HEK293 (cell line): ENCODE measurements around the gene PERM1.

Source experiments
- CTCF ChIA-PET: fragments of 350-600 bp; formaldehyde crosslinking; extraction: SDS; loops from one replicate; lab custom pipeline; 2021; ENCODE audit warnings: antibody characterized with exemption; lab: Yijun Ruan, JAX
- POLR2A ChIA-PET: fragments of 300-600 bp; formaldehyde crosslinking; extraction: SDS; loops from one replicate; lab custom pipeline; 2020; ENCODE audit warnings: antibody characterized with exemption, inconsistent platforms; lab: Yijun Ruan, JAX
- H3K27ac ChIP-seq: fragments of 200-500 bp; sonication (Bioruptor generic); 2 replicates; pipeline ENCODE4 v1.5.1; 2014; ENCODE audit warnings: low read depth, low read length, control low read depth, inconsistent platforms; ENCODE audit errors: extremely low read depth
- H3K36me3 ChIP-seq, 2 experiments: fragments of 200-500 bp in 1 of 2; sonication (Bioruptor generic) in 1 of 2; 1 replicate in 1 of 2; 2 replicates in 1 of 2; pipeline ENCODE4 v1.5.1; 2014 to 2017; ENCODE audit warnings: inconsistent platforms in 2 of 2, low read length in 2 of 2; ENCODE audit not compliant: control insufficient read depth in 2 of 2, insufficient read depth in 1 of 2
- H3K4me1 ChIP-seq: fragments of 200-500 bp; sonication (Bioruptor generic); 2 replicates; pipeline ENCODE4 v1.5.1; 2014; ENCODE audit warnings: mild to moderate bottlenecking, low read length, inconsistent platforms; ENCODE audit not compliant: control insufficient read depth, insufficient read depth
- H3K4me3 ChIP-seq: 2 replicates; pipeline ENCODE4 v1.5.1; 2011; ENCODE audit warnings: low read depth, mild to moderate bottlenecking, control low read depth, low read length, moderate library complexity
- H3K9me3 ChIP-seq: fragments of 200-500 bp; sonication (Bioruptor generic); 2 replicates; pipeline ENCODE4 v1.5.1; 2014; ENCODE audit warnings: low read depth, low read length, inconsistent platforms; ENCODE audit not compliant: control insufficient read depth, insufficient read depth
- EGR2 ChIP-seq: fragments of 450-650 bp; formaldehyde crosslinking; IDR thresholded peaks from 2 replicates; pipeline ENCODE4 v1.5.1; 2016; ENCODE audit warnings: low read depth, missing biosample characterization, missing genetic modification characterization
- HOXA7 ChIP-seq: sonication (generic); formaldehyde crosslinking; IDR thresholded peaks from 2 replicates; pipeline ENCODE4 v1.8.1; 2022; ENCODE audit warnings: missing genetic modification reagents, borderline replicate concordance
- KLF16 ChIP-seq: fragments of 450-650 bp; formaldehyde crosslinking; IDR thresholded peaks from 2 replicates; pipeline ENCODE4 v1.5.1; 2017; ENCODE audit warnings: missing biosample characterization, missing genetic modification characterization
- KLF17 ChIP-seq: fragments of 450-650 bp; formaldehyde crosslinking; IDR thresholded peaks from 2 replicates; pipeline ENCODE4 v1.5.1; 2016; ENCODE audit warnings: missing biosample characterization, missing genetic modification characterization
- KLF8 ChIP-seq: fragments of 450-650 bp; formaldehyde crosslinking; IDR thresholded peaks from 2 replicates; pipeline ENCODE4 v1.5.1; 2016; ENCODE audit warnings: missing biosample characterization, missing genetic modification characterization
- MZF1 ChIP-seq: fragments of 450-650 bp; formaldehyde crosslinking; IDR thresholded peaks from 2 replicates; pipeline ENCODE4 v1.5.1; 2017; ENCODE audit warnings: missing biosample characterization, missing genetic modification characterization, borderline replicate concordance
- OVOL3 ChIP-seq: fragments of 450-650 bp; formaldehyde crosslinking; IDR thresholded peaks from 2 replicates; pipeline ENCODE4 v1.5.1; 2016; ENCODE audit warnings: missing biosample characterization, missing genetic modification characterization
- REPIN1 ChIP-seq: fragments of 450-650 bp; formaldehyde crosslinking; IDR thresholded peaks from 2 replicates; pipeline ENCODE4 v1.5.1; 2017; ENCODE audit warnings: missing biosample characterization, missing genetic modification characterization, low read depth
- ZBTB26 ChIP-seq: fragments of 450-650 bp; formaldehyde crosslinking; optimal IDR thresholded peaks from 2 replicates; pipeline ENCODE3; 2016; ENCODE audit warnings: missing biosample characterization, mild to moderate bottlenecking, missing genetic modification characterization
- ZBTB6 ChIP-seq: fragments of 450-650 bp; formaldehyde crosslinking; IDR thresholded peaks from 2 replicates; pipeline ENCODE4 v1.5.1; 2017; ENCODE audit warnings: missing biosample characterization, missing genetic modification characterization
- ZNF114 ChIP-seq: fragments of 450-650 bp; formaldehyde crosslinking; IDR thresholded peaks from 2 replicates; pipeline ENCODE4 v1.5.0; 2017; ENCODE audit warnings: missing biosample characterization, missing genetic modification characterization
- ZNF132 ChIP-seq: fragments of 450-650 bp; formaldehyde crosslinking; IDR thresholded peaks from 2 replicates; pipeline ENCODE4 v1.5.1; 2017; ENCODE audit warnings: missing biosample characterization, missing genetic modification characterization, borderline replicate concordance
- ZNF140 ChIP-seq: fragments of 450-650 bp; formaldehyde crosslinking; IDR thresholded peaks from 2 replicates; pipeline ENCODE4 v1.5.1; 2016; ENCODE audit warnings: missing biosample characterization, missing genetic modification characterization
- ZNF211 ChIP-seq: fragments of 450-650 bp; formaldehyde crosslinking; IDR thresholded peaks from 2 replicates; pipeline ENCODE4 v1.5.1; 2016; ENCODE audit warnings: low read depth, missing biosample characterization, missing genetic modification characterization
- ZNF280C ChIP-seq: fragments of 450-650 bp; formaldehyde crosslinking; IDR thresholded peaks from 2 replicates; pipeline ENCODE4 v1.5.1; 2016; ENCODE audit warnings: missing biosample characterization, missing genetic modification characterization
- ZNF362 ChIP-seq: fragments of 450-650 bp; formaldehyde crosslinking; IDR thresholded peaks from 2 replicates; pipeline ENCODE4 v1.5.1; 2016; ENCODE audit warnings: missing biosample characterization, missing genetic modification characterization
- ZNF37A ChIP-seq: fragments of 450-650 bp; IDR thresholded peaks from 2 replicates; pipeline ENCODE4 v1.5.1; 2018; ENCODE audit warnings: missing biosample characterization, missing genetic modification characterization
- ZNF394 ChIP-seq: fragments of 450-650 bp; formaldehyde crosslinking; IDR thresholded peaks from 2 replicates; pipeline ENCODE4 v1.5.1; 2016; ENCODE audit warnings: missing biosample characterization, missing genetic modification characterization, mild to moderate bottlenecking, moderate library complexity, borderline replicate concordance
- ZNF626 ChIP-seq: fragments of 450-650 bp; sonication (Bioruptor Pico); formaldehyde crosslinking; IDR thresholded peaks from 2 replicates; pipeline ENCODE4 v1.5.1; 2018; ENCODE audit warnings: missing biosample characterization, missing genetic modification characterization, inconsistent platforms
- ZNF629 ChIP-seq: fragments of 450-650 bp; formaldehyde crosslinking; IDR thresholded peaks from 2 replicates; pipeline ENCODE4 v1.5.1; 2017; ENCODE audit warnings: missing biosample characterization, missing genetic modification characterization
- ZNF670 ChIP-seq: fragments of 450-650 bp; formaldehyde crosslinking; IDR thresholded peaks from 2 replicates; pipeline ENCODE4 v1.5.1; 2016; ENCODE audit warnings: missing biosample characterization, missing genetic modification characterization, low read depth
- ZNF692 ChIP-seq: fragments of 450-650 bp; formaldehyde crosslinking; IDR thresholded peaks from 2 replicates; pipeline ENCODE4 v1.5.1; 2016; ENCODE audit warnings: missing biosample characterization, missing genetic modification characterization
- ZNF777 ChIP-seq: fragments of 450-650 bp; formaldehyde crosslinking; IDR thresholded peaks from 2 replicates; pipeline ENCODE4 v1.5.1; 2017; ENCODE audit warnings: missing biosample characterization, missing genetic modification characterization, borderline replicate concordance
- ZSCAN16 ChIP-seq: fragments of 450-650 bp; formaldehyde crosslinking; IDR thresholded peaks from 2 replicates; pipeline ENCODE4 v1.5.1; 2016; ENCODE audit warnings: missing biosample characterization, missing genetic modification characterization

Gene PERM1

GRCh38 chr1:1020000-1020404, 38.1 kb upstream of the PERM1 start, which contains the start of gene AGRN:
Gene AGRN (plus strand): TSS chr1:1020120. CDS start chr1:1020173, 53 bp downstream.
- H3K4me3 ChIP-seq, result peak within 1 kb of the TSS; percentile 71
- CTCF ChIA-PET, result interaction anchor here (1.4 to 3.2 kb wide), 4 partner anchors 13 to 44 kb away, joined by 4 to 31 read pairs (median 7); no protein-coding TSS in a partner anchor
- H3K4me1 ChIP-seq, result peaks cover 3% of the 10 kb centered on the region; the same call in 1 of the 2 replicates
- POLR2A ChIA-PET, result interaction anchor here (0.6 to 5.6 kb wide), 6 partner anchors 13 to 98 kb away, joined by 3 to 44 read pairs (median 3); partner anchors contain the start of genes HES4 and PLEKHN1
- H3K27ac ChIP-seq, result peak within 1 kb of the TSS; percentile 80; the same call in 1 of the 2 replicates
- TF ChIP-seq ZNF394 (no peak), ZBTB26 (tag by site-specific recombination) (peak; percentile 56), ZBTB6 (0 out of 2 replicates have a peak, but pooled peaks have one; percentile 25), ZSCAN16 (tag by site-specific recombination) (no peak)
- peaks cover 0 to 30% of the 10 kb centered on the region in 2 experiments; a peak in 1 of 3 replicates for H3K36me3 ChIP-seq
- H3K9me3 ChIP-seq, result no peaks in the 10 kb centered on the region

- ChIA-PET CTCF (interaction anchor here (1.0 to 3.2 kb wide), 5 partner anchors 12 to 272 kb away, joined by 3 to 31 read pairs (median 4); no protein-coding TSS in a partner anchor), POLR2A (interaction anchor here (0.5 to 5.6 kb wide), 5 partner anchors 13 to 533 kb away, joined by 3 to 44 read pairs (median 3); partner anchors contain the start of genes HES4 and PLEKHN1)
- TF ChIP-seq KLF8 (tag by site-specific recombination), result peak; percentile 62; the same call in 1 of the 2 replicates
- no peak for TF ChIP-seq ZNF629 (tag by site-specific recombination)
- TF ChIP-seq EGR2 (tag by site-specific recombination), result no peak
- TF ChIP-seq ZNF37A (tag by site-specific recombination), result no peak
- TF ChIP-seq ZNF777, result no peak
- TF ChIP-seq KLF17, result no peak
- no peak for TF ChIP-seq ZNF670 (tag by site-specific recombination)
- no peak for TF ChIP-seq ZNF132
- TF ChIP-seq ZNF280C (tag by site-specific recombination), result no peak
- no peak for TF ChIP-seq ZNF211
- no peak for TF ChIP-seq ZNF362 (tag by site-specific recombination)
- TF ChIP-seq REPIN1 (tag by site-specific recombination), result no peak
- TF ChIP-seq ZNF626, result no peak
- no peak for TF ChIP-seq HOXA7 (CRISPR knock-in tag)
- TF ChIP-seq OVOL3, result no peak
- no peak for TF ChIP-seq ZNF114 (tag by site-specific recombination)
- no peak for TF ChIP-seq ZNF692 (tag by site-specific recombination)
- TF ChIP-seq ZNF140 (tag by site-specific recombination), result no peak
- 0 out of 2 replicates have a peak, but pooled peaks have one; percentile 22 for TF ChIP-seq KLF16 (tag by site-specific recombination)
- no peak for TF ChIP-seq MZF1
Measured at GRCh38 chr1:1019122-1019999, 37.5 kb upstream of the PERM1 start.

More at GRCh38 chr1:1019122-1019999, 37.5 kb upstream of the PERM1 start:
- peak overlapping the region; percentile 45 for H3K4me3 ChIP-seq
- H3K27ac ChIP-seq, result peak overlapping the region; percentile 64; the same call in 1 of the 2 replicates
- H3K4me1 ChIP-seq, result peaks cover 3% of the 10 kb centered on the region; the same call in 1 of the 2 replicates
- no peaks in the 10 kb centered on the region for H3K9me3 ChIP-seq
- H3K36me3 ChIP-seq, result peaks cover 0 to 24% of the 10 kb centered on the region in 2 experiments; a peak in 1 of 3 replicates
